HepG2 (cell line): Measurements from ENCODE around the gene ZFAND4. TPM values are rescaled to one million over a fixed set of nuclear protein-coding genes. Genes with fewer than 3 reads are reported as not detected.

ENCODE experiments used
- PRMT3 ChIP-seq: sonication (generic); formaldehyde crosslinking; IDR thresholded peaks from 2 replicates; pipeline ENCODE4 v1.8.1; 2022; ENCODE audit warnings: low read depth, mild to moderate bottlenecking, moderate library complexity, missing genetic modification reagents, borderline replicate concordance
- ZBTB38 ChIP-seq: sonication (generic); formaldehyde crosslinking; IDR thresholded peaks from 2 replicates; pipeline ENCODE4 v1.5.1; 2020; ENCODE audit warnings: mild to moderate bottlenecking, missing genetic modification reagents
- ZNF530 ChIP-seq: sonication (generic); formaldehyde crosslinking; IDR thresholded peaks from 2 replicates; pipeline ENCODE4 v1.5.0; 2020; ENCODE audit warnings: low read depth, mild to moderate bottlenecking, missing genetic modification reagents
- ZNF761 ChIP-seq: sonication (generic); formaldehyde crosslinking; conservative IDR thresholded peaks from 2 replicates; pipeline ENCODE4 v1.4.0; 2020; ENCODE audit warnings: mild to moderate bottlenecking, missing genetic modification reagents
- ZNF850 ChIP-seq: sonication (generic); formaldehyde crosslinking; conservative IDR thresholded peaks from 2 replicates; pipeline ENCODE4 v1.9.0; 2021; ENCODE audit warnings: mild to moderate bottlenecking, missing genetic modification reagents
- polyA plus RNA-seq, 8 experiments: library from polyadenylated mRNA; depleted of rRNA in 3 of 8; stranded (reverse) in 7 of 8; unstranded in 1 of 8; fragments of >200 nt; fragmentation: Illumina TruSeq in 4 of 8; extraction: Trizol in 4 of 8; gene quantifications; 2 replicates each; pipeline versions ENCODE4 v1.2.1 to v1.2.3, GENCODE V29; 2011 to 2016; ENCODE audit warnings: low read depth in 4 of 8, missing spikeins in 1 of 8, mixed read lengths in 1 of 8; ENCODE audit not compliant: insufficient read depth in 1 of 8
- total RNA-seq, 5 experiments: library from RNA; depleted of rRNA; stranded (reverse); fragments of >200 nt; fragmentation: Illumina TruSeq; extraction: Trizol; gene quantifications; 2 replicates each; pipeline ENCODE4 v1.2.3, GENCODE V29; 2016; ENCODE audit warnings: low read depth in 1 of 5
- TF ChIP-seq, protein P1 (sequence below): sonication (generic); formaldehyde crosslinking; IDR thresholded peaks from 2 replicates; pipeline ENCODE4 v1.4.0; 2020; ENCODE audit warnings: missing genetic modification reagents, mild to moderate bottlenecking, borderline replicate concordance
- TF ChIP-seq, protein P2 (sequence below): sonication (generic); formaldehyde crosslinking; IDR thresholded peaks from 2 replicates; pipeline ENCODE4 v1.5.0; 2020; ENCODE audit warnings: missing genetic modification reagents
- TF ChIP-seq, protein P3 (sequence below): IDR thresholded peaks from 2 replicates; pipeline ENCODE4 v1.6.1; 2016; ENCODE audit warnings: mild to moderate bottlenecking, missing biosample characterization, missing genetic modification reagents
- TF ChIP-seq, protein P4 (sequence below): sonication (generic); formaldehyde crosslinking; IDR thresholded peaks from 2 replicates; pipeline ENCODE4 v1.4.0; 2020; ENCODE audit warnings: missing genetic modification reagents
- TF ChIP-seq, protein P5 (sequence below): sonication (generic); formaldehyde crosslinking; IDR thresholded peaks from 2 replicates; pipeline ENCODE4 v1.4.0; 2020; ENCODE audit warnings: mild to moderate bottlenecking, missing genetic modification reagents
- TF ChIP-seq, protein P6 (sequence below): sonication (generic); formaldehyde crosslinking; IDR thresholded peaks from 2 replicates; pipeline ENCODE4 v1.4.0; 2020; ENCODE audit warnings: missing genetic modification reagents, borderline replicate concordance
- TF ChIP-seq, protein P7 (sequence below): sonication (generic); formaldehyde crosslinking; conservative IDR thresholded peaks from 2 replicates; pipeline ENCODE4 v1.4.0; 2020; ENCODE audit warnings: missing genetic modification reagents

The ZFAND4 gene
- total and polyA plus RNA-seq, 2 of the 13 experiments (the other 11 are each of a cell fraction or from before 2014, with no cell fraction given) = 2.9 to 9.2 TPM

DNA sequence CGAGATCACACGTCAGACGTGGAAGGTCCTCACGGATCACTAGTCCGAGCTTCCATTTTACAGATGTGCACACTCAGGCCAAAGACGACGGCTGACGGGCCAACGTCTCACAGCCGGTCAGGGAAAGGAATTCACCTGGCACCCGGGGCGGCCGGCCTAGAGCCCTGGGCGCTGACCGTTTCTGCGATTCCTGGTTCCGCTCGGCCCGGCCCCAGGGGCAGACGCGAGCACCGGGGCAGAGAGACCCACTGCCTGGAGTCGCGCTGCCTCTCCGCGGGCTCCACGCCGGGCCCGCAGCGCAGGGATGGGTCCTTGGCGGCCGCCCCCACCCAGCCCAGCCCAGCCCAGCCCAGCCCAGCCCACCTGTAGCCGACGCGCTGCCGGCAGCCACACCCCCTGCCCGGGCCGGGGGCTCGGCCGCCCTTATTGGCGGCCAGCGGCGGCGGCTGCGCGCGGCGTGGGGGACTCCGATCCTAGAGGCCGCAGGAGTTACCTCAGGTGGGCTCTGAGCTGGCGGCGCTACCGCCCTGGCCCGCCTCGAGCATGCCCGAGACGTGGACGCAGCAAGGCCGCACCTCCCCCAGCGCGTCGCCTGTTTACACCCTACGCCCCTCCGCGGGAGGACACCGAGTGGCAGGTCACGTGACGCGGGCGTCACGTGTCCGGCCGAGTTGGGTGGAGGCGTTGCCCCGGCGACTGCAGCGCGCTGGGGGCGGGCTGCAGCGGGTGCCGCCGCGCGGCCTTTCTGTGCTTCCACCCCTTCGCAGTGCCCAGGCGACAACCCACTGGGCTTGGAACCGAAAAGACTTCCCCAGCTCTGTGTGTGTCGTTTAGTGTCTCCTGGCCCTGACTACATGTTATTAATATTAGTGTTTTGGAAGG, 78.1 kb downstream of the ZFAND4 start (continued):
- TF ChIP-seq, protein P1, sequence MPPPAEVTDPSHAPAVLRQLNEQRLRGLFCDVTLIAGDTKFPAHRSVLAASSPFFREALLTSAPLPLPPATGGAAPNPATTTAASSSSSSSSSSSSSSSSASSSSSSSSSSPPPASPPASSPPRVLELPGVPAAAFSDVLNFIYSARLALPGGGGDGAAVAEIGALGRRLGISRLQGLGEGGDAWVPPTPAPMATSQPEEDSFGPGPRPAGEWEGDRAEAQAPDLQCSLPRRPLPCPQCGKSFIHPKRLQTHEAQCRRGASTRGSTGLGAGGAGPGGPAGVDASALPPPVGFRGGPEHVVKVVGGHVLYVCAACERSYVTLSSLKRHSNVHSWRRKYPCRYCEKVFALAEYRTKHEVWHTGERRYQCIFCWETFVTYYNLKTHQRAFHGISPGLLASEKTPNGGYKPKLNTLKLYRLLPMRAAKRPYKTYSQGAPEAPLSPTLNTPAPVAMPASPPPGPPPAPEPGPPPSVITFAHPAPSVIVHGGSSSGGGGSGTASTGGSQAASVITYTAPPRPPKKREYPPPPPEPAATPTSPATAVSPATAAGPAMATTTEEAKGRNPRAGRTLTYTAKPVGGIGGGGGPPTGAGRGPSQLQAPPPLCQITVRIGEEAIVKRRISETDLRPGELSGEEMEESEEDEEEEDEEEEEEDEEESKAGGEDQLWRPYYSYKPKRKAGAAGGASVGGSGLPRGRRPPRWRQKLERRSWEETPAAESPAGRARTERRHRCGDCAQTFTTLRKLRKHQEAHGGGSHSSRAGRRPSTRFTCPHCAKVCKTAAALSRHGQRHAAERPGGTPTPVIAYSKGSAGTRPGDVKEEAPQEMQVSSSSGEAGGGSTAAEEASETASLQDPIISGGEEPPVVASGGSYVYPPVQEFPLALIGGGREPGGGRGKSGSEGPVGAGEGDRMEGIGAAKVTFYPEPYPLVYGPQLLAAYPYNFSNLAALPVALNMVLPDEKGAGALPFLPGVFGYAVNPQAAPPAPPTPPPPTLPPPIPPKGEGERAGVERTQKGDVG (CRISPR knock-in tag) = 0 out of 2 replicates have a peak, but pooled peaks have one; percentile 30
- TF ChIP-seq ZBTB38 (peak; percentile 53; the same call in 1 of the 2 replicates), ZNF850 (CRISPR knock-in tag) (no peak), ZNF530 (CRISPR knock-in tag) (no peak), ZNF761 (CRISPR knock-in tag) (no peak), PRMT3 (0 out of 2 replicates have a peak, but pooled peaks have one; percentile 56)
- TF ChIP-seq, protein P2, sequence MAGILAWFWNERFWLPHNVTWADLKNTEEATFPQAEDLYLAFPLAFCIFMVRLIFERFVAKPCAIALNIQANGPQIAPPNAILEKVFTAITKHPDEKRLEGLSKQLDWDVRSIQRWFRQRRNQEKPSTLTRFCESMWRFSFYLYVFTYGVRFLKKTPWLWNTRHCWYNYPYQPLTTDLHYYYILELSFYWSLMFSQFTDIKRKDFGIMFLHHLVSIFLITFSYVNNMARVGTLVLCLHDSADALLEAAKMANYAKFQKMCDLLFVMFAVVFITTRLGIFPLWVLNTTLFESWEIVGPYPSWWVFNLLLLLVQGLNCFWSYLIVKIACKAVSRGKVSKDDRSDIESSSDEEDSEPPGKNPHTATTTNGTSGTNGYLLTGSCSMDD (CRISPR knock-in tag) = no peak
- TF ChIP-seq, protein P3, sequence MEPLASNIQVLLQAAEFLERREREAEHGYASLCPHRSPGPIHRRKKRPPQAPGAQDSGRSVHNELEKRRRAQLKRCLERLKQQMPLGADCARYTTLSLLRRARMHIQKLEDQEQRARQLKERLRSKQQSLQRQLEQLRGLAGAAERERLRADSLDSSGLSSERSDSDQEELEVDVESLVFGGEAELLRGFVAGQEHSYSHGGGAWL = peak; percentile 81; the same call in 1 of the 2 replicates
- TF ChIP-seq, protein P4, sequence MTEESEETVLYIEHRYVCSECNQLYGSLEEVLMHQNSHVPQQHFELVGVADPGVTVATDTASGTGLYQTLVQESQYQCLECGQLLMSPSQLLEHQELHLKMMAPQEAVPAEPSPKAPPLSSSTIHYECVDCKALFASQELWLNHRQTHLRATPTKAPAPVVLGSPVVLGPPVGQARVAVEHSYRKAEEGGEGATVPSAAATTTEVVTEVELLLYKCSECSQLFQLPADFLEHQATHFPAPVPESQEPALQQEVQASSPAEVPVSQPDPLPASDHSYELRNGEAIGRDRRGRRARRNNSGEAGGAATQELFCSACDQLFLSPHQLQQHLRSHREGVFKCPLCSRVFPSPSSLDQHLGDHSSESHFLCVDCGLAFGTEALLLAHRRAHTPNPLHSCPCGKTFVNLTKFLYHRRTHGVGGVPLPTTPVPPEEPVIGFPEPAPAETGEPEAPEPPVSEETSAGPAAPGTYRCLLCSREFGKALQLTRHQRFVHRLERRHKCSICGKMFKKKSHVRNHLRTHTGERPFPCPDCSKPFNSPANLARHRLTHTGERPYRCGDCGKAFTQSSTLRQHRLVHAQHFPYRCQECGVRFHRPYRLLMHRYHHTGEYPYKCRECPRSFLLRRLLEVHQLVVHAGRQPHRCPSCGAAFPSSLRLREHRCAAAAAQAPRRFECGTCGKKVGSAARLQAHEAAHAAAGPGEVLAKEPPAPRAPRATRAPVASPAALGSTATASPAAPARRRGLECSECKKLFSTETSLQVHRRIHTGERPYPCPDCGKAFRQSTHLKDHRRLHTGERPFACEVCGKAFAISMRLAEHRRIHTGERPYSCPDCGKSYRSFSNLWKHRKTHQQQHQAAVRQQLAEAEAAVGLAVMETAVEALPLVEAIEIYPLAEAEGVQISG (CRISPR knock-in tag) = peak; percentile 87
- TF ChIP-seq, protein P5, sequence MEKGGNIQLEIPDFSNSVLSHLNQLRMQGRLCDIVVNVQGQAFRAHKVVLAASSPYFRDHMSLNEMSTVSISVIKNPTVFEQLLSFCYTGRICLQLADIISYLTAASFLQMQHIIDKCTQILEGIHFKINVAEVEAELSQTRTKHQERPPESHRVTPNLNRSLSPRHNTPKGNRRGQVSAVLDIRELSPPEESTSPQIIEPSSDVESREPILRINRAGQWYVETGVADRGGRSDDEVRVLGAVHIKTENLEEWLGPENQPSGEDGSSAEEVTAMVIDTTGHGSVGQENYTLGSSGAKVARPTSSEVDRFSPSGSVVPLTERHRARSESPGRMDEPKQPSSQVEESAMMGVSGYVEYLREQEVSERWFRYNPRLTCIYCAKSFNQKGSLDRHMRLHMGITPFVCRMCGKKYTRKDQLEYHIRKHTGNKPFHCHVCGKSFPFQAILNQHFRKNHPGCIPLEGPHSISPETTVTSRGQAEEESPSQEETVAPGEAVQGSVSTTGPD (CRISPR knock-in tag) = no peak
- TF ChIP-seq, protein P6, sequence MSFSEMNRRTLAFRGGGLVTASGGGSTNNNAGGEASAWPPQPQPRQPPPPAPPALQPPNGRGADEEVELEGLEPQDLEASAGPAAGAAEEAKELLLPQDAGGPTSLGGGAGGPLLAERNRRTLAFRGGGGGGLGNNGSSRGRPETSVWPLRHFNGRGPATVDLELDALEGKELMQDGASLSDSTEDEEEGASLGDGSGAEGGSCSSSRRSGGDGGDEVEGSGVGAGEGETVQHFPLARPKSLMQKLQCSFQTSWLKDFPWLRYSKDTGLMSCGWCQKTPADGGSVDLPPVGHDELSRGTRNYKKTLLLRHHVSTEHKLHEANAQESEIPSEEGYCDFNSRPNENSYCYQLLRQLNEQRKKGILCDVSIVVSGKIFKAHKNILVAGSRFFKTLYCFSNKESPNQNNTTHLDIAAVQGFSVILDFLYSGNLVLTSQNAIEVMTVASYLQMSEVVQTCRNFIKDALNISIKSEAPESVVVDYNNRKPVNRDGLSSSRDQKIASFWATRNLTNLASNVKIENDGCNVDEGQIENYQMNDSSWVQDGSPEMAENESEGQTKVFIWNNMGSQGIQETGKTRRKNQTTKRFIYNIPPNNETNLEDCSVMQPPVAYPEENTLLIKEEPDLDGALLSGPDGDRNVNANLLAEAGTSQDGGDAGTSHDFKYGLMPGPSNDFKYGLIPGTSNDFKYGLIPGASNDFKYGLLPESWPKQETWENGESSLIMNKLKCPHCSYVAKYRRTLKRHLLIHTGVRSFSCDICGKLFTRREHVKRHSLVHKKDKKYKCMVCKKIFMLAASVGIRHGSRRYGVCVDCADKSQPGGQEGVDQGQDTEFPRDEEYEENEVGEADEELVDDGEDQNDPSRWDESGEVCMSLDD (CRISPR knock-in tag) = peak; percentile 74; the same call in 1 of the 2 replicates
- TF ChIP-seq, protein P7, sequence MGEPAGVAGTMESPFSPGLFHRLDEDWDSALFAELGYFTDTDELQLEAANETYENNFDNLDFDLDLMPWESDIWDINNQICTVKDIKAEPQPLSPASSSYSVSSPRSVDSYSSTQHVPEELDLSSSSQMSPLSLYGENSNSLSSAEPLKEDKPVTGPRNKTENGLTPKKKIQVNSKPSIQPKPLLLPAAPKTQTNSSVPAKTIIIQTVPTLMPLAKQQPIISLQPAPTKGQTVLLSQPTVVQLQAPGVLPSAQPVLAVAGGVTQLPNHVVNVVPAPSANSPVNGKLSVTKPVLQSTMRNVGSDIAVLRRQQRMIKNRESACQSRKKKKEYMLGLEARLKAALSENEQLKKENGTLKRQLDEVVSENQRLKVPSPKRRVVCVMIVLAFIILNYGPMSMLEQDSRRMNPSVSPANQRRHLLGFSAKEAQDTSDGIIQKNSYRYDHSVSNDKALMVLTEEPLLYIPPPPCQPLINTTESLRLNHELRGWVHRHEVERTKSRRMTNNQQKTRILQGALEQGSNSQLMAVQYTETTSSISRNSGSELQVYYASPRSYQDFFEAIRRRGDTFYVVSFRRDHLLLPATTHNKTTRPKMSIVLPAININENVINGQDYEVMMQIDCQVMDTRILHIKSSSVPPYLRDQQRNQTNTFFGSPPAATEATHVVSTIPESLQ (CRISPR knock-in tag) = no peak
